Cardiac muscle cell (in vitro differentiated cells and primary cell): ENCODE data around the gene DSTYK. TPM values are rescaled to one million over a fixed set of nuclear protein-coding genes. Genes with fewer than 3 reads are reported as not detected.

ENCODE experiments used
- DNase-seq, 2 donors: peaks; one replicate each; pipeline versions ENCODE4 v3.0.0 to v3.0.0-alpha.2; 2010 to 2017; ENCODE audit warnings: low read depth in 1 of 2, low spot score in 1 of 2
- H3K27ac ChIP-seq: fragments of 200-600 bp; sonication (generic); 2 replicates; pipeline ENCODE4 v1.5.1; 2016
- H3K27me3 ChIP-seq: fragments of 200-600 bp; sonication (generic); 2 replicates; pipeline ENCODE4 v1.6.0; 2016; ENCODE audit warnings: control low read depth
- H3K36me3 ChIP-seq: fragments of 200-600 bp; sonication (generic); 2 replicates; pipeline ENCODE4 v1.5.1; 2016; ENCODE audit warnings: control low read depth
- H3K4me1 ChIP-seq: fragments of 200-600 bp; sonication (generic); 2 replicates; pipeline ENCODE4 v1.8.1; 2017; ENCODE audit warnings: low read depth, mild to moderate bottlenecking, mixed run types
- H3K4me3 ChIP-seq: fragments of 200-600 bp; sonication (generic); 2 replicates; pipeline ENCODE4 v1.5.1; 2016; ENCODE audit warnings: mild to moderate bottlenecking
- H3K9me3 ChIP-seq: fragments of 200-600 bp; sonication (generic); 2 replicates; pipeline ENCODE4 v1.5.1; 2017; ENCODE audit warnings: low read depth, mild to moderate bottlenecking, control low read depth
- polyA plus RNA-seq: library from polyadenylated mRNA; unstranded; fragments of >200 nt; fragmentation: Nextera tagmentation; extraction: Ambion mirVana; gene quantifications from 2 replicates; pipeline ENCODE4 v1.2.1, GENCODE V29; 2016
- total RNA-seq: library from RNA; depleted of rRNA; stranded (reverse); fragments of >200 nt; gene quantifications from 2 replicates; pipeline ENCODE4 v1.2.3, GENCODE V29; 2016
- TF ChIP-seq, protein P1 (sequence below): IDR thresholded peaks from 2 replicates; pipeline ENCODE4 v1.5.1; 2012; ENCODE audit warnings: low read depth, mild to moderate bottlenecking, low read length

The DSTYK gene
- total and polyA plus RNA-seq, 2 experiments from 2014 or later: 7.8 to 13.5 TPM

DNA sequence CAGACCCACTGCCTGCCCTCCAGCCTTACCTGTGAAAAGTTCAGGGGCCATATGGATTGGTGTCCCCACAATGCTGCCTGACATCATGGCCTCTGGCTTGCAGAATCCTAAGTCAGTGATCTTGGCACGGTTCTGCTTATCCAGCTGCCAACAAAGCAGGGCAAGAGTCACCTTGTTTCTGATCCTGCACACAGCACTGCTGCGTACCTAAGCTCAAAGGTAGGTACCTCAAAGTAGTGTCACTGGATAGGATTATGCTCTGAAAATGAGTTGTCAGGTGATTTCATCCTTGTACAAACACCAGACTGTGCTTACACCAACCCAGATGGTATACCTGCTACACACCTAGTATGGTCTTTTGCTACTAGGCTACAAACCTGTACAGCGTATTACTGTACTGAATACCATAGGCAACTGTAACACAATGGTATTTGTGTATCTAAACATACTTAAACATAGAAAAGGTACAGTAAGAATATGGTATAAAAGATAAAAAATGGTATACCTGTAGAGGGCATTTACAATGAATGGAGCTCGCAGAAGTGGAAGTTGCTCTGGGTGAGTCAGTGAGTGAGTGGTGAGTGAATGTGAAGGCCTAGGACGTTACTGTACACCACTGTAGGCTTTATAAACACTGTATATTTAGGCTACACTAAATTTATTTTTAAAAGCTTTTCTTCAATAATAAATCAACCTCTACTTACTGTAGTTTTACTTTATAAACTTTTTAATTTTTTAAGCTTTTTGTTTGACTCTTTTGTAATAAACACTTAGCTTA lies 60.7 kb downstream of the DSTYK start:
- Histone ChIP-seq H3K27me3 (no peaks in the 10 kb centered on the region), H3K4me3 (no peak overlapping the region), H3K4me1 (no peaks in the 10 kb centered on the region), H3K9me3 (no peaks in the 10 kb centered on the region), H3K27ac (no peak overlapping the region), H3K36me3 (peaks cover 46% of the 10 kb centered on the region)
- TF ChIP-seq, protein P1, sequence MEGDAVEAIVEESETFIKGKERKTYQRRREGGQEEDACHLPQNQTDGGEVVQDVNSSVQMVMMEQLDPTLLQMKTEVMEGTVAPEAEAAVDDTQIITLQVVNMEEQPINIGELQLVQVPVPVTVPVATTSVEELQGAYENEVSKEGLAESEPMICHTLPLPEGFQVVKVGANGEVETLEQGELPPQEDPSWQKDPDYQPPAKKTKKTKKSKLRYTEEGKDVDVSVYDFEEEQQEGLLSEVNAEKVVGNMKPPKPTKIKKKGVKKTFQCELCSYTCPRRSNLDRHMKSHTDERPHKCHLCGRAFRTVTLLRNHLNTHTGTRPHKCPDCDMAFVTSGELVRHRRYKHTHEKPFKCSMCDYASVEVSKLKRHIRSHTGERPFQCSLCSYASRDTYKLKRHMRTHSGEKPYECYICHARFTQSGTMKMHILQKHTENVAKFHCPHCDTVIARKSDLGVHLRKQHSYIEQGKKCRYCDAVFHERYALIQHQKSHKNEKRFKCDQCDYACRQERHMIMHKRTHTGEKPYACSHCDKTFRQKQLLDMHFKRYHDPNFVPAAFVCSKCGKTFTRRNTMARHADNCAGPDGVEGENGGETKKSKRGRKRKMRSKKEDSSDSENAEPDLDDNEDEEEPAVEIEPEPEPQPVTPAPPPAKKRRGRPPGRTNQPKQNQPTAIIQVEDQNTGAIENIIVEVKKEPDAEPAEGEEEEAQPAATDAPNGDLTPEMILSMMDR: no peak
- DNase-seq: no peak

DNA sequence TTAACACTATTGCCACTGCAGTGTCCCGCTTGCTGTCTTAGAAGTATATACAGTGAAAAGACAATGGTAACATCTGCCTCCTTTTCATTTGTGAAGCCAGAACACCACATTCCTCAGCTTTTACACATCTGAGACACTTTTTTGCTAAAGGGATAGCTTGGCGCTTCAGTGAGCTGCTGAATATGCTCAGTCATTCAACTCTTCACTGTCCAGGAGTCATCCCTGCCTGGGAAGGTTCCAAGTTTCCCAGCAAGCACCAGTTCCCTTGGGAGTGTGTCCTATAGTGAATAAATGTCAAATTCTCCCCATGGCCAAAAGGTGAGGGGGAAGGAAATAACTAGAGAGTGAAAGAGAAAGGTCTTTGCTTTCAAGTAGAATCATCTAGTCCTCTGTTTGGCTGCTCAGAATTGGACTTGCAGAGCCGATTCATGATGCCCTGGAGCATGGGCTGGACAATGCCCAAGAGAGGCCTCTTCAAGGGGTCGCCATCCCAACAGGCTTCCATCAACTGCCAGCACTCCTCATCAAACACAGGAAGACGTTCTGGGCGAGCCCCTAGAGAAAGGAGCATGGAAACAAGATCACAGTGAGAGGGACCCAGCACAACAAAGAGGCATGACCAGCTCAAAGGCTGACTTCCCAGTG lies 64.2 kb downstream of the DSTYK start:
- Histone ChIP-seq H3K9me3 (no peaks in the 10 kb centered on the region), H3K27ac (no peak overlapping the region), H3K4me3 (no peak overlapping the region), H3K27me3 (no peaks in the 10 kb centered on the region), H3K4me1 (peaks cover 4% of the 10 kb centered on the region), H3K36me3 (peaks cover 27% of the 10 kb centered on the region)
- TF ChIP-seq, protein P1: no peak
- peak in 1 of 2 donors; percentile 42 for DNase-seq

DNA sequence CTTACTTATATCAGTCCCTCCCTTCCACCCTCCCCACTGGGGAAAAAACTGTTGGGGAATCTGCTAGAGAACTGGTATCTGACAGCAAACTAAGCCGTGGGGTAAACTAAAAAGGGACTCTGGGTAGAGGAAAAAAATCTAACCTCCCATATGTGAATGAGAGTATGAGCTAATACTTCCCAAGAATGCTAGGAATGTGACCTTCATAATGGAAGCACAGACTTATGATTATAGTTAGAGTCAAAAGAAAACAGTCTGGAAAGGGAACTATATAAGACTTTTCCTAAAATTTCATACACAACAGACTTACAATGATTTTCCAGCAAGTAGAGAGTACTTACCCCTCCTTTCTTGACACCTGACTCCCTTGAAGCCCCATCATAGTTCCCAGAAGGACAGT lies 66.8 kb downstream of the DSTYK start:
- Histone ChIP-seq H3K36me3 (peaks cover 24% of the 10 kb centered on the region), H3K27ac (peak overlapping the region; percentile 68), H3K27me3 (no peaks in the 10 kb centered on the region), H3K4me1 (peaks cover 4% of the 10 kb centered on the region), H3K4me3 (no peak overlapping the region), H3K9me3 (no peaks in the 10 kb centered on the region)
- TF ChIP-seq, protein P1: no peak
- DNase-seq: peak; percentile 2 to 73

DNA sequence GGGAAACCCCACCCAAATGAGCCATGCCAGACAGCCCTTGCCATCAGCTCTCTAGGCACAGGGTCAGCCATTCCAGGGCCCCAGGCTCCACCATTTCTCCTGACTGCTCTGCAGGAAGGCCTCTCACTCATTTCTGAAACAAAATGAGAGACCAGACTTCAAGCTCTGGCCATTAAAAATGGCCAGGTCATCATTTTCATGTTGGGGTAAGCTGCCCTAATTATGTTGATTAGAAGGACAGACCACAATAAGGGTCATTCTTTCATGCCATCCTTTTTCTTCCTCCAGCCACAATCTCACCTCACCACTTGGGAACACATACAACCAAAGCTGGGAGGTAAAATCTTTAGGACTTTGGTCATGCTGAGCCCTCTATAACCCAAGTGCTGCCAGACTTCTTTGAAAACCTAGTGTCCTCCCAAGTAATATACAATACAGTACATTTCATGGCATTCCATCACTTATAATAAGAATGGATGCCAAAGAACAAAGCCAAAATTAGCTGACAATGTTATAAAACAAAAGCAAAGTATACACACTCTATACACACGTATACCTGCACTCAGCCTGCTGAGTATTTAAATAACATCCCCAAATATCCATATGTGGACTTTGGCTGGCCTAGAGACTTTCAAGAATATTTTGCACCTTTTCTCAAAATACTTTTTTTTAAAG lies 67.3 kb downstream of the DSTYK start:
- DNase-seq: no peak
- TF ChIP-seq, protein P1: no peak
- H3K4me1 ChIP-seq: peaks cover 4% of the 10 kb centered on the region
- H3K27ac ChIP-seq: peak overlapping the region; percentile 68
- peaks cover 18% of the 10 kb centered on the region for H3K36me3 ChIP-seq
- no peaks in the 10 kb centered on the region for H3K9me3 ChIP-seq
- H3K27me3 ChIP-seq: no peaks in the 10 kb centered on the region
- H3K4me3 ChIP-seq: no peak overlapping the region

DNA sequence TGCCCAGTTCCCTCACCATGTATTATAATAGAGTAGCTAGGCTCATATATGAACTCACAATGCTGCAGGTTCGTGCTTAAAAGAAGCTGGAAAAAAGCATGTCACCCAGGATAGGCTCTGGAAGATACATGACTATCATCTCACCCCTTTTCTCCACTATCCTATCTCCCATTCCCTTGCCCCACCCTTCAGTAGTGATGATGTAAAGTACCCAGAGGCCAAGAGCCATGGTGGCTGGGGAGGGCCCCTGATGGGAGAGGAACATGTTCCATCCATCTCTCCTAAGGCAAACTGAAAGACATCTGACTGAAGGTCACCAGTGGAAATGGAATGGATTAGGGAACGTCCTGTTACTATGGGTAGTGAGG lies 69.4 kb downstream of the DSTYK start:
- no peak for DNase-seq
- Histone ChIP-seq H3K27ac (peak overlapping the region; percentile 2), H3K36me3 (peaks cover 8% of the 10 kb centered on the region), H3K4me3 (no peak overlapping the region), H3K27me3 (no peaks in the 10 kb centered on the region), H3K9me3 (no peaks in the 10 kb centered on the region), H3K4me1 (peaks cover 4% of the 10 kb centered on the region)
- TF ChIP-seq, protein P1: no peak
